GM18907 (cell line): ENCODE results near the gene ADGRD1.

Experiments
- ATAC-seq: cut with Tn5 transposase; IDR thresholded peaks from one replicate; pipeline ENCODE4 v1.9.1; 2021; ENCODE audit warnings: mild to moderate bottlenecking, moderate library complexity; ENCODE audit not compliant: unreplicated experiment

ADGRD1 gene

DNA sequence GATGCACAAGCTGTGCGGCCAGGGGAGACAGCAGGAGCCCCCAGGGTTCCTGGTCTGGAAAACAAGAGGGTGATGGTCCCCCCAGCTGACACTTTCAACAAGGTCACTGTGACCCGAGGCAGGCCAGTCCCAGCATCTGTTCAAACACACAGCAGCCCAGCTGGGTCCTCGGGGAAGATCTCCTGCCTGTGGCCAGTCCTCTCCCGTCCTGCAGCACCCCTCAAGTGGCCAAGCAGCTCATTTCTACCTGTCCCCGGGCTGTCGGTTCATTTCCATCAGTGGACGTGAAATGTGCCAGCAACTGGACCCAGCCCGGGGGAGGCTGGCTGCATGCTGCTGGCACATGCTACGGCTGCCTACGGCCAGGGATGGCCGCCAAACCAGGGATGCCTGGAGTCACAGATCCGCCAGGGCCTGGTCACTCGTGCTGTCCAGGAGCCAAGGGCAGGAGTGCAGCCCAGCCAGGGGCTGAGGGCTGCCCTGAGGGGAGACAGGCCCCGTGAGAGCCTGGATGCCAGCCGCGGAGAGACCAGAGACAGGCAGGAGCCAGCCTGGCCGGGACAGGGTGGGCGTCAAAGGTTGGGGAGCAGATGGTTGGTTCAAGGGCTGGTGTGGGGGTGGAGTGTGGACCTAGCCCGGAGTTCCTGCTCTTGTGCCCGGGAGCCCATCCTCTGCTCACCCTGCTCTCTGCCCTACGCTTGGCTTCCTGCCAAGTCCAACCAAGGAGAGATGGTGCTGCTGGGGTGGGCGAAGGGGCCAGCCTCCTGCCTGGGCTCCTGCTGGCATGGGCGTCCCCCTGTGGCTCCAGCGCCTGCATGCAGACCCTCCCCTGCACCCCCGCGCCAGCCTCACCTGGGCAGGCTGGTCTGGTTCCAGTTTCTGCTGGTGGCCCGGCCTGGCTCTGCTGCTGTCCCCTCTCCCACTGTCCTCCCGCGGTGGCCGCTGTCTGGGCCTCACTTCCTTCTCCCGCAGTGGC lies 143.8 kb downstream of the ADGRD1 start:
- ATAC-seq: no peak

DNA sequence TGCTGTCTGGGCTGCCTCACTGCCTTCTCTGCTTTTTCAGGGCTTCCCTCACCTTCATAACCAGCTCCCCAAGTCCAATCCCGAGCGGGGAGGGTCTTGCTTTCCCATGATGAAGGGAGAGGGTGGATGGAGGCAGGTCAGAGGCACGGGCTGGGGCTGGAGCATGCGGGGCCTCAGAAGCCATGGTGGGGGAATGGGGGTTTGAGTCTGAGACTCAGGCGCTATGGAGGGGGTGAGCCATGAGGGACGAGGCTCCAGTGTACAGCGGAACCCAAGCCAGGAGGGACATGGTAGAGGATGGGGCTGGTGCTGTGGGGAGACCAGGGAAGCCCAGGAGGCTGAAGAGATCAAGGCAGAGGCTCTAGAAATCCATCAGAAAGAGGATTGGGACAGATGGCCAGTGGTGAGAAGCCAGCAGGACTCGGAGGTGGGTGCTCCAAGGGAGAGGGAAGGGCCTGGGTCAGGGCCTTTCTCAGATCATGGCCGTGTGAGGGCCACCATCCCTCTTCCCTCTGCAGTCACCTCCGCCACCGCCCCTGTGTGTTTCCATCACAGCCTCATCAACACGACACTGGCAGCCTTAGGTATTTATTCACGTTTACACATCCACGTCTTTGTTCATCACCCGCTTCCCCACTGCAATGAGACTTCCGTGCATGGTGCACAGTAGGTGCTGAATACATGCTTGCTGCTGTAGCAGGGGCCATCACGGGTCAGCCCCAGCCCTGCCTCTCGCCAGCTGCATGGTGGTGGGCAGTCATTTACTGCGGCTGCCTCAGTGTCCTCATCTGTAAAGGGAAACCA lies 144.7 kb downstream of the ADGRD1 start:
- no peak for ATAC-seq

GRCh38 chr12:131100031-131100674 lies 146.4 kb downstream of the ADGRD1 start:
- ATAC-seq: no peak

DNA sequence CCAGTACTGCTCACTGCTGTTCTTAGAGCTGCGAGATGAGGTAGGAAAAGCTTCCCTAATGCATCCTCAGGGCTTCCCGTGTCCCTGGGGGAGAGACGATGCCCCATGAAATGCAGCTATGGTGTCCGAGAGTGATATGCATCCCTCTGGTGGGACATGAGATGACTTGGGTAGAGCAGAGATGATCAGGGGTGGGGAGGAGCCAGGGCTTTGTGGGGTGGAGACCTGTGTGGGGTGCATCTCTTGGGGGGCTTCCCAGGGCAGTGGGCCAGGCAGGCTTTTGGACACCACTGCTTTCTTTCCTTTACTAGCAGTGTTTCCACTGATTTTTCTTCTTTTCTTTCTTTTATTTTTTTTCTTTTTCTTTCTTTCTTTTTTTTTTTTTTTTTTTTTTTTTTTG lies 147.3 kb downstream of the ADGRD1 start:
- ATAC-seq: no peak

- ATAC-seq: peak; percentile 70
Observed at GRCh38 chr12:131101703-131102492, 148.2 kb downstream of the ADGRD1 start.

GRCh38 chr12:131102493-131102931 lies 148.8 kb downstream of the ADGRD1 start:
- ATAC-seq: no peak

- no peak for ATAC-seq
Observed at GRCh38 chr12:131102991-131103668, 149.4 kb downstream of the ADGRD1 start.

DNA sequence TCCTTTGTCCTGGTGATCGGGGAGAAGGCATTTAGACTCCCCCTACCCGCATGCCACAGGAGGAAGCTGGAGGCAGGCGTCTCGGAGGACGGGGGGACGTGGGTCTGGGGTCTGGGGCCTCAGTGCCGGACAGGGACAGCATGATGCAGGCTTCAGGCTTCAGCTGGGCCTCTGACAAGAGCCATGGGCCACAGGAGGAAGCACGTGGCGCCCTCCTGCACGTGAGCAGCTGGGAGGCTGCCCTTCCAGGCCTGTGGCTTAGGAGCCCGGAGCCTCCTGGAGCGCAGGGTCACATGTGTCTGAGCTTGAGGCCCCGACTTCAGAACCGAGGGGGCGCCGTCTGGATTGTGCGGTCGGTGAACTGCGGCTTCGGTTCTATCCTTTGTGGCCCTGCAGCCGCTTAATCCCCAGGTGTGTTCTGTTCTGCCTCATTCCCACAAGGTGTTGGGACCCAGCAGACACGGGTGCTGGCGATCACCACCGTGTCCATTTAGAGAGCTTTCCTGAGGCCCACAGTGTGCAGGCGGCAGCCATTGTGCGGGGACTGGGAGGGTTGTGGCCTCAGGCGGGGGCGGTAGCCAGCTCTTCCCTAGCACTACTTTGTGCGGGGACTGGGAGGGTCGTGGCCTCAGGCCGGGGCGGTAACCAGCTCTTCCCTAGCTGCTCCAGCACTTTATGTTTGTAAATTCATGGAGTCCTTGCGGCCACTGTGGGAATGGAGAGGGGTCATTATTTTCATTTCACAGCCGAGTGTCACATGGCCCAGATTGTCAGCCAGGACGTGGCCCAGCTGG lies 150.2 kb downstream of the ADGRD1 start:
- ATAC-seq: no peak

DNA sequence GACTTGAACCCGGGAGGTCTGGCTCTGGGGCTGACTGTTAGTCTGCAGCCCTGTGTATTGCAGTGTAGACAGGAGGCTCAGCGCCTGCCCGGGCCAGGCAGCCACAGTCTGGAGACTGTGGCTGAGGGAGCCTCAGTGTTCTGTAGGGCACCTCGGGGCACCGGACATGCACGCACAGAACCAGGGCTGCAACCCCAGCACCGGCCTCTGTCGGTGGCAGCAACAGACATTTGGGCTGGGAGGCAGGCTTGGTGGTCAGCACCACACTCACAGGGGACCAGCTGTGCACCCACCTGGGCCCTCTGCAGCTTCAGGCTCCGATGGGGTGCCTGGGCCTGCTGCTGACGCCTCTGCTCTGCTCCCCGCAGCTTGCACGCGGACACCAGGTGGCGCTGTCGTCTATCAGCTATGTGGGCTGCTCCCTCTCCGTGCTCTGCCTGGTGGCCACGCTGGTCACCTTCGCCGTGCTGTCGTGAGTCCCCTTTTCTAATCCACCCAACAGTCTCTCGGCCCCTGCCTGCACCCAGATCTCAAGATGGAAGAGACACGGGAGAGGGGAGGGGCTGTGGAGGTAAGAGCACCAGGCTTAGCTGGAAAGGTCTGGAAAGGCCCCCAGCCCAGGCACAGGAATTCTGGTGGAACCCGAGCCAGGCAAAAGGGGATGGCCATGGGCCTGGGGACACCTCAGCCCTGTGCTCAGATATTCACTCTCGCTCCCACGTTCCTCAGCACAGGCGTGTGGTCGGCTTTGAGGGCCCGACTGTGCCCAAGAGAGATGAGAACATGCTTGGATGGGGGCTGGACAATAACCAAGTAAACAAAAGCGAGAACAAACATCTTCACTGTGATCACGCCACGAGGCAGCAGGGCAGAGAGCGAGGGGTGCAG lies 151.0 kb downstream of the ADGRD1 start:
- ATAC-seq: peak; percentile 77

GRCh38 chr12:131105351-131105735 lies 151.6 kb downstream of the ADGRD1 start:
- no peak for ATAC-seq

DNA sequence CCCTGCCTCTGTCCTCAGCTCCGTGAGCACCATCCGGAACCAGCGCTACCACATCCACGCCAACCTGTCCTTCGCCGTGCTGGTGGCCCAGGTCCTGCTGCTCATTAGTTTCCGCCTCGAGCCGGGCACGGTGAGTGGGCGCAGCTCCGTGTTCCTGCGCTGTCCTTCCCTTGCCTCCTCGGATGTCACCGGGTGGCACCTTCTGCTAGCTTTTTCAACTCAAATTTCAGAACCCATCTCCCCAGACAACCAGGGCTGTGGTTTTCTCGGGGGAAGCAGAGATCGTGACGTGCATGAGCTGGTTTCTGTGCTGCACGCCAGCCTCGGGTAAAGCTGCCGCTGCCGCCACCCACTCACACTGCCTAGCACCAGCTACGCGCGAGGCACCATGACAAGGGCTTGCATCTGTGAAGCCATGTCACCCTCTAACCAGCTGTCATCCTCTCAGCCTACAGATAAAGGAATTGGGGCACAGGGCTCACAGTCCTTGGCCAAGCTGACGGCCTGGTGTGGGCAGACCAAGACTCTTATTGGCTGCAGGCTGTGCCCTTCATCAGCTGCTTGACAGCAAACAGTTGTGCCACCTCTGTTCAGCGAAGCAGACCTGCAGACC lies 152.1 kb downstream of the ADGRD1 start:
- ATAC-seq: no peak

DNA sequence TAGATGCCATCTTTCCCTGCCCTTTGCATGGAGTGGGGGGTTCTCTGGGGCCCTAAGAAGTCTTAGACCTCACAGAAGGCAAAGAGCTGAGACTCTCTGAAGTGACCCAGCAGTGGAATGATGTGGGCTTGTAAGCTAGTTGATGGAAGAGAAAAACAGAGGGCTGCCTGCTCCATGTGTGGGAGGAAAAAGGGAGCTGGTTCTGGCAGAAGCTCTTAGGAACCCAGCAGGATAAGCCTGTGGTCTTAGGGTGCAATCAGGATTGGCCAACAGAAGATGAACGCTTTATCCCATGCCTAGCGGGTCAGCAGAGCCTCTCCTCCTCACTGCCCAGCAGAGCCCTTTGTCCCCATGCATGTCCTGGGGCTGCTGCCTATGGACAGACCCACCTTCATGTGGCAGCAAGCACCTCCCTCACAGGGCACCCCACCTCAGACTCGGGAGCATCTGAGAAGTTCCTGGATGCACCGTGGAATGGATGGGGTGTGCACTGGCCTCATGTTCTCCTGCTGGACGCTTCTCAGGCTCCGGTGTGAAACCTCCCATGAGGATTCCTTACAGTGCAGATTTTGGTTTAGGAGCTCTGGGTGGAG lies 152.7 kb downstream of the ADGRD1 start:
- no peak for ATAC-seq

DNA sequence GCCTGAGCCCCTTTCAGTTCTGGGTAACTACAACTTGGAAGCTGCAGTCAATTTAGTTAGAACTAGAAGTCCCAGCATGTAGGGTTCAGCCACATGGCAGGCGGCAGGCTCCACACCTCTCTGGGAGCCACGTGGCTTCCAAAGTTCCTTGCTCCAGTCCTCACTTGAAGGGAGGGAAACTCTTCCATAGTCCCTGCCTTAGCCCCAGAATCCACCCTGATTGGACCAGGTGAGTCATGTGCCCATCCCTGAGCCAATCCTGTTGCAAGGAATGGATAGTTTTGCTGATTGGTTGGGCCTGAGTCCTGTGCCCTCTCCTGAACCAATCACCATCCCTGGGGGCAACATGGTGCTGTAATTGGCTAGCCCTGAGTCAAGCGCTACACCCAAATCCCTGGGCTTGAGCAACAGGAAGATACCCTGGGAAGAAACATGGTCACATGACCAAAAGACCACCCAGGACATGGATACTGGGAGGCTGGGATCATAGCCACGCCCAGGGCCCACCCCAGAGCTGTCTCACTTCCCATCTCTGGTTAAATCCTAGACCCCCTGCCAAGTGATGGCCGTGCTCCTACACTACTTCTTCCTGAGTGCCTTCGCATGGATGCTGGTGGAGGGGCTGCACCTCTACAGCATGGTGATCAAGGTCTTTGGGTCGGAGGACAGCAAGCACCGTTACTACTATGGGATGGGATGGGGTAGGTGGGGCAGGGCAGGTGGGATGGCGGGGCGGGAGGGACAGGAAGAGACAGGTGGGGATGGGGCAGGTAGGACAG lies 154.7 kb downstream of the ADGRD1 start:
- ATAC-seq: no peak

- no peak for ATAC-seq
Observed at GRCh38 chr12:131111446-131111845, 157.7 kb downstream of the ADGRD1 start.

GRCh38 chr12:131112021-131112420 lies 158.3 kb downstream of the ADGRD1 start:
- no peak for ATAC-seq

GRCh38 chr12:131112700-131113290 lies 159.1 kb downstream of the ADGRD1 start:
- ATAC-seq: no peak
